B cell (primary cell): ENCODE data around the gene FRMD4A. TPM values are rescaled to one million over a fixed set of nuclear protein-coding genes. Genes with fewer than 3 reads are reported as not detected.

Source experiments
- ATAC-seq: fragments of 200-7000 bp; cut with Tn5 transposase; one replicate; pipeline ENCODE4 v1.10.0; 2021; ENCODE audit warnings: low read depth, mild to moderate bottlenecking, moderate number of reproducible peaks, moderate library complexity
- CTCF ChIA-PET: fragments of 350-600 bp; sonication (Branson Sonifier 250); formaldehyde crosslinking; loops from one replicate; lab custom pipeline; 2021; ENCODE audit warnings: antibody characterized with exemption, inconsistent platforms; lab: Charles Lee
- POLR2A ChIA-PET: fragments of 350-600 bp; sonication (Branson Sonifier 250); formaldehyde crosslinking; loops from one replicate; lab custom pipeline; 2021; ENCODE audit warnings: antibody characterized with exemption; lab: Charles Lee
- DNase-seq: peaks from one replicate; pipeline ENCODE4 v3.0.0; 2013
- H2AFZ ChIP-seq: 2 replicates; pipeline ENCODE4 v1.6.1; 2012; ENCODE audit warnings: mild to moderate bottlenecking, low read depth, low read length; ENCODE audit not compliant: insufficient read depth, poor library complexity, severe bottlenecking
- H3K27ac ChIP-seq, 2 donors: 1 replicate in 1 of 2; 2 replicates in 1 of 2; pipeline ENCODE4 v1.5.1; 2012 to 2013; ENCODE audit warnings: low read length in 2 of 2, mild to moderate bottlenecking in 2 of 2, moderate library complexity in 1 of 2
- H3K27me3 ChIP-seq, 4 experiments: fragments of 200-600 bp in 1 of 4; sonication (generic) in 1 of 4; replicated peaks in 1 of 4; 1 replicate in 2 of 4; 2 replicates in 2 of 4; pipeline versions ENCODE4 v1.6.1 to v1.7.0; 2013 to 2016; ENCODE audit warnings: low read length in 3 of 4, mild to moderate bottlenecking in 2 of 4, mixed read lengths in 1 of 4, moderate library complexity in 1 of 4; ENCODE audit not compliant: insufficient read depth in 4 of 4, control insufficient read depth in 3 of 4; ENCODE audit errors: control extremely low read depth in 1 of 4
- H3K36me3 ChIP-seq, 2 experiments: replicated peaks in 1 of 2; 1 replicate in 1 of 2; 2 replicates in 1 of 2; pipeline versions ENCODE4 v1.6.1 to v1.7.1; 2013; ENCODE audit warnings: low read length in 1 of 2; ENCODE audit not compliant: insufficient read depth in 2 of 2, control insufficient read depth in 1 of 2; ENCODE audit errors: control extremely low read depth in 1 of 2, extremely low read depth in 1 of 2
- H3K4me1 ChIP-seq, 2 donors: fragments of 200-600 bp in 1 of 2; sonication (generic) in 1 of 2; 1 replicate in 1 of 2; 2 replicates in 1 of 2; pipeline versions ENCODE4 v1.5.1 to v1.6.1; 2013 to 2017; ENCODE audit warnings: low read length in 2 of 2; ENCODE audit not compliant: control insufficient read depth in 2 of 2, insufficient read depth in 2 of 2
- H3K4me2 ChIP-seq: replicated peaks from 2 replicates; pipeline ENCODE3; 2012; ENCODE audit warnings: mild to moderate bottlenecking, low read depth, low read length; ENCODE audit not compliant: poor library complexity, severe bottlenecking
- H3K4me3 ChIP-seq, 5 experiments: fragments of 200-600 bp in 1 of 5; sonication (generic) in 1 of 5; 1 replicate in 3 of 5; 2 replicates in 2 of 5; pipeline versions ENCODE4 v1.5.1 to v1.7.0; 2011 to 2016; ENCODE audit warnings: low read length in 4 of 5, mild to moderate bottlenecking in 4 of 5, low read depth in 2 of 5, control low read depth in 1 of 5, moderate library complexity in 1 of 5; ENCODE audit not compliant: insufficient read depth in 1 of 5; ENCODE audit errors: control extremely low read depth in 1 of 5, extremely low read depth in 1 of 5
- H3K79me2 ChIP-seq: fragments of 200-600 bp; sonication (generic); one replicate; pipeline ENCODE4 v1.6.0; 2016; ENCODE audit warnings: low read length; ENCODE audit not compliant: control insufficient read depth, insufficient read depth
- H3K9ac ChIP-seq: fragments of 200-600 bp; sonication (generic); 2 replicates; pipeline ENCODE4 v1.6.1; 2017; ENCODE audit warnings: mild to moderate bottlenecking, low read length, moderate library complexity
- H3K9me3 ChIP-seq, 3 donors: one replicate each; pipeline versions ENCODE4 v1.6.1 to v1.7.1; 2013; ENCODE audit warnings: low read length in 2 of 3; ENCODE audit not compliant: control insufficient read depth in 2 of 3, insufficient read depth in 1 of 3; ENCODE audit errors: control extremely low read depth in 1 of 3
- H4K20me1 ChIP-seq: 2 replicates; pipeline ENCODE4 v1.6.0; 2012; ENCODE audit warnings: mild to moderate bottlenecking, low read length; ENCODE audit not compliant: insufficient read depth, control insufficient read depth, poor library complexity, severe bottlenecking
- H3K27ac Mint-ChIP-seq: one replicate; pipeline ENCODE4 v1.8.0; 2021; ENCODE audit warnings: mixed read lengths
- H3K27me3 Mint-ChIP-seq: one replicate; pipeline ENCODE4 v1.8.0; 2021; ENCODE audit warnings: mixed read lengths
- H3K4me1 Mint-ChIP-seq: one replicate; pipeline ENCODE4 v1.8.0; 2021; ENCODE audit warnings: mixed read lengths
- H3K4me3 Mint-ChIP-seq: one replicate; pipeline ENCODE4 v1.8.0; 2021; ENCODE audit warnings: mixed read lengths
- H3K9me3 Mint-ChIP-seq: one replicate; pipeline ENCODE4 v1.8.0; 2022; ENCODE audit warnings: mixed read lengths; ENCODE audit not compliant: insufficient read depth
- CTCF ChIP-seq: fragments of 200-600 bp; IDR thresholded peaks from one replicate; pipeline ENCODE4 v1.8.0; 2022; ENCODE audit warnings: antibody characterized with exemption, mild to moderate bottlenecking
- EZH2 ChIP-seq: IDR thresholded peaks from 2 replicates; pipeline ENCODE4 v1.6.1; 2012; ENCODE audit warnings: borderline replicate concordance, low read depth, mild to moderate bottlenecking, moderate library complexity, low read length; ENCODE audit not compliant: insufficient read depth, poor library complexity, severe bottlenecking
- WGBS: methylation state at CpG from one replicate; pipeline ENCODE4 v1.1.5; 2013; ENCODE audit warnings: missing lambda C conversion rate; ENCODE audit not compliant: insufficient coverage; 5-methylcytosine and 5-hydroxymethylcytosine counted together
- intact Hi-C: fragments of 100-400 bp; cut with micrococcal nuclease; formaldehyde crosslinking; loops from one replicate; pipeline ENCODE4 v1.10.0; 2022
- polyA plus RNA-seq: library from polyadenylated mRNA; depleted of rRNA; stranded (reverse); fragments of >200 nt; gene quantifications from 2 replicates; pipeline ENCODE4 v1.2.3, GENCODE V29; 2012
- total RNA-seq, 2 donors: library from RNA; stranded (reverse); fragments of 120-200 nt in 1 of 2; gene quantifications; 1 replicate in 1 of 2; 2 replicates in 1 of 2; pipeline versions ENCODE4 v1.2.3 to v1.2.4, GENCODE V29; 2013 to 2022

Gene FRMD4A
- total and polyA plus RNA-seq, 2 donors (not counting 1 experiment from before 2014, with no cell fraction given) = 0.76 to 3.4 TPM

DNA sequence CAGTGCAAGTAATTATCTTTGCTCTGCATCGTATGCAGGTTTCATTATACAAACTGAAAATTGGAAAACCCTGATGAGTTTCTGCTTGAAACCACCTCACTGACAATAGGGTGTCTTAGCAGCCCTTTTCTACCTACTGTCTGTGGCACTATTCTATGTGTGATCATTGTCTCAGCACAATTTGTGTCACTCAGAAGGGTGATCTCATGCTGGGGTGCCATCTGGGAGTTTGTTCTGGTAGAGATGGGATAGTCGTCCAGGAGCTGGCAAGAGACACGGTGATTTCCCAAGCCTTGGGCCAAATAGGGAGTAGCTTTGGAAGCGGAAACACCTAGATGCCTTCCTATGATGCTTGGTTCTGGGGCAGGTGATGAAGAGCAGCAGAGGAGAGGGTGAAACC, 186.3 kb downstream of the FRMD4A start:
- peaks cover 0 to 15% (median 12%) of the 10 kb centered on the region in 4 experiments for H3K27me3 ChIP-seq
- no peaks in the 10 kb centered on the region for H3K79me2 ChIP-seq
- H3K9ac ChIP-seq = no peak overlapping the region
- Mint-ChIP-seq H3K27me3 (peaks cover 55% of the 10 kb centered on the region), H3K4me1 (no peaks in the 10 kb centered on the region), H3K9me3 (no peaks in the 10 kb centered on the region), H3K4me3 (no peak overlapping the region), H3K27ac (no peak overlapping the region)
- intact Hi-C loops = no loop called here
- H2AFZ ChIP-seq = no peak overlapping the region
- H3K4me2 ChIP-seq = no peak overlapping the region
- no peaks in the 10 kb centered on the region for H4K20me1 ChIP-seq
- 92% methylated on average over 4 of the region's 4 CpGs for WGBS
- TF ChIP-seq EZH2 (no peak), CTCF (no peak)
- CTCF ChIA-PET = no interaction called here
- no peaks in the 10 kb centered on the region for H3K9me3 ChIP-seq
- no peak overlapping the region for H3K4me3 ChIP-seq
- DNase-seq = no peak
- no peaks in the 10 kb centered on the region for H3K36me3 ChIP-seq
- no peak for ATAC-seq
- POLR2A ChIA-PET = no interaction called here
- no peak overlapping the region for H3K27ac ChIP-seq
- no peaks in the 10 kb centered on the region for H3K4me1 ChIP-seq

- ATAC-seq (no peak), DNase-seq (no peak)
- no peaks in the 10 kb centered on the region for H3K9me3 ChIP-seq
- H2AFZ ChIP-seq = no peak overlapping the region
- H3K79me2 ChIP-seq = no peaks in the 10 kb centered on the region
- ChIA-PET CTCF (no interaction called here), POLR2A (no interaction called here)
- H3K4me3 ChIP-seq = no peak overlapping the region
- H3K4me3 Mint-ChIP-seq = no peak overlapping the region
- H3K4me1 ChIP-seq = no peaks in the 10 kb centered on the region
- peaks cover 50% of the 10 kb centered on the region for H3K27me3 Mint-ChIP-seq
- intact Hi-C loops = no loop called here
- TF ChIP-seq EZH2 (no peak), CTCF (no peak)
- no peaks in the 10 kb centered on the region for H3K4me1 Mint-ChIP-seq
- H3K27ac ChIP-seq = no peak overlapping the region
- H3K27me3 ChIP-seq = peaks cover 0 to 12% (median 10%) of the 10 kb centered on the region in 4 experiments
- H3K9ac ChIP-seq = no peak overlapping the region
- no peaks in the 10 kb centered on the region for H3K36me3 ChIP-seq
- WGBS = 100% methylated on average over 2 of the region's 4 CpGs
- no peak overlapping the region for H3K4me2 ChIP-seq
- no peaks in the 10 kb centered on the region for H3K9me3 Mint-ChIP-seq
- no peak overlapping the region for H3K27ac Mint-ChIP-seq
- no peaks in the 10 kb centered on the region for H4K20me1 ChIP-seq
Observed at GRCh38 chr10:14142606-14143250, 188.0 kb downstream of the FRMD4A start.
